NT2/D1 (cell line): ENCODE results near the gene KLHL3.

Experiments used
- DNase-seq: peaks from one replicate; pipeline ENCODE4 v3.0.0-alpha.2; 2011; ENCODE audit warnings: low read depth, low spot score
- H3K27me3 ChIP-seq: 2 replicates; pipeline ENCODE4 v1.6.0; 2011; ENCODE audit warnings: mild to moderate bottlenecking; ENCODE audit not compliant: insufficient read length, insufficient read depth
- H3K36me3 ChIP-seq: 2 replicates; pipeline ENCODE4 v1.6.1; 2011; ENCODE audit warnings: mild to moderate bottlenecking, low read length, mixed read lengths; ENCODE audit not compliant: insufficient read depth, insufficient read length
- H3K4me1 ChIP-seq: 2 replicates; pipeline ENCODE4 v1.5.1; 2011; ENCODE audit not compliant: insufficient read depth, insufficient read length
- H3K4me3 ChIP-seq: 2 replicates; pipeline ENCODE4 v1.5.1; 2011; ENCODE audit warnings: low read depth; ENCODE audit not compliant: insufficient read length
- H3K9ac ChIP-seq: 2 replicates; pipeline ENCODE4 v1.6.0; 2011; ENCODE audit warnings: low read depth; ENCODE audit not compliant: insufficient read length
- H3K9me3 ChIP-seq: 2 replicates; pipeline ENCODE4 v1.5.1; 2011; ENCODE audit warnings: mild to moderate bottlenecking, low read length; ENCODE audit not compliant: insufficient read depth
- SUZ12 ChIP-seq: IDR thresholded peaks from 2 replicates; pipeline ENCODE4 v1.6.1; 2011; ENCODE audit not compliant: insufficient read length, insufficient read depth; ENCODE audit errors: extremely low read depth
- YY1 ChIP-seq: IDR thresholded peaks from 2 replicates; pipeline ENCODE4 v1.6.1; 2011; ENCODE audit not compliant: insufficient read length, insufficient read depth
- ZNF274 ChIP-seq: IDR thresholded peaks from 2 replicates; pipeline ENCODE4 v1.6.1; 2011; ENCODE audit warnings: mild to moderate bottlenecking, low read depth, low read length

KLHL3 gene

DNA sequence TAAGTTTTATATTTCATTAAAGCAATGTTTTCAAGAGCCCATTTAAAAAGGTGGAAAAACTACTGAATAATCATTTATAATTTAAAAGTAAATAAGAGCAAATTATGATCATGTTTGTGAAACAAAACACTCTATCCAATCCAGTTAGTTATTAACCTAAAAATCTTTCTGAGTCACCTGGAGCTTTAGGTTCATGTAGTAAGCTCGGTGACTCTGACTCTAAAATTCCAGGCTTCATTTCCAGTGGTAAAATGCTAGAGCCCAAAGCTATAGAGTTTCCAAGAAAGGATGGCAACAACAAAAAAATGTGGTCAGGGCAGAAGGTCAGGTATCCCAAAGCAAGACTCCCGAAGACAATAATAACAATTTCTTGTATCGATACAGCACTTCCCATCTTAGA lies 160.7 kb downstream of the KLHL3 start:
- no peaks in the 10 kb centered on the region for H3K27me3 ChIP-seq
- H3K9ac ChIP-seq, result no peak overlapping the region
- TF ChIP-seq SUZ12 (no peak), YY1 (no peak), ZNF274 (no peak)
- no peaks in the 10 kb centered on the region for H3K36me3 ChIP-seq
- H3K9me3 ChIP-seq, result no peaks in the 10 kb centered on the region
- DNase-seq, result no peak
- H3K4me3 ChIP-seq, result no peak overlapping the region
- peaks cover 2% of the 10 kb centered on the region for H3K4me1 ChIP-seq

DNA sequence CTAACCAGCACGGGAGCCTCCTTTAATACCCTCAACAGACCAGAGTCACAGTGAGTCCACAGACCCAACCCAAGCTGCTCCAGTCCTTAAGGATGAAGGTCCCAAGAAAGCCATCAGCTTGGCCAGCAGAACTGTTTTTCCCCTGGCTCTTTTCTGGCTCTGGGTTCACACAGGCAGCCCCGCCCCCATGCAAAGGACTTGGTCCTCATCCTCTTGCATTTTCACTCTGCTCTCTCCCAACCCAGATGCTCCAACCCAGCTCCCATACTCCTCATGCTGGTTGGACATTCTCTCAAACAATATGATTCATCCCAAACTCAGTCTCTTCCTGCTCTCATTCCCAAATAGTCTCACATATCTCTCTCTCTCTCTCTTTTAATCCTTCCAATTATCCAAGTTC lies 162.5 kb downstream of the KLHL3 start:
- H3K36me3 ChIP-seq, result no peaks in the 10 kb centered on the region
- no peaks in the 10 kb centered on the region for H3K27me3 ChIP-seq
- DNase-seq, result no peak
- H3K9me3 ChIP-seq, result no peaks in the 10 kb centered on the region
- H3K4me1 ChIP-seq, result peaks cover 2% of the 10 kb centered on the region
- H3K4me3 ChIP-seq, result no peak overlapping the region
- TF ChIP-seq YY1, result no peak
- TF ChIP-seq SUZ12, result no peak
- TF ChIP-seq ZNF274, result no peak
- H3K9ac ChIP-seq, result no peak overlapping the region

DNA sequence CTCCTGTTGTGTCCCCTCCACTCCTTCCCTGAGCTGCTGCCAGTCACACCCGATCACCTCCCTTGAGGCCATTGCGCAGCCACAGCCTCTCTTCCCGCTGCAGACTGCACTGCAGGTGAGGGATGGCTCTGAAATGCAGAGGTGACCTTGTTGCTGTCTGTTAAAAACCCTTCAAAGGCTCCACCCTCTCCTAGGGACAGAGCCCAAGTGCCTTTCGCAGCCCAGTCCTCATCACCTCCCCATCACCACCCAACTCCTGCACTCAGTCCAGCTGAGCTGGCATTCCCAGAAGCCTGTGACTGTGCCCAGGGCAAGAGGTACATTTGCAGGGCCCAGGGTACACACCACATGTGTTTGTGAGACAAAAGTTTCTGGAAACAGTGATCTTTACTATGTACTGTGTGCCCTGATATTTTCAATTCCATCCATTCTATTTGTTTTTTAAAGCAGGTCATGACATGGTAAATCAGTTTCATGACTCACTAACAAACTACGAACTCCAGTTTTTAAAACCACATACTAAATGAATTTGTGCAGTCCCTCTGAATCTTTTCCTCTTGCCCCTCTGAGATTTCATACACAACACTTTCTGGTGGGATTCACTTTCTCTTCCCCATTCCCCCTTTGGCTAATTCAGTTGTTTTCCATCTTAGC lies 163.7 kb downstream of the KLHL3 start:
- no peaks in the 10 kb centered on the region for H3K9me3 ChIP-seq
- H3K4me1 ChIP-seq, result peaks cover 2% of the 10 kb centered on the region
- H3K36me3 ChIP-seq, result no peaks in the 10 kb centered on the region
- TF ChIP-seq SUZ12, result no peak
- TF ChIP-seq ZNF274, result no peak
- TF ChIP-seq YY1, result no peak
- no peak overlapping the region for H3K9ac ChIP-seq
- DNase-seq, result no peak
- no peak overlapping the region for H3K4me3 ChIP-seq
- no peaks in the 10 kb centered on the region for H3K27me3 ChIP-seq

DNA sequence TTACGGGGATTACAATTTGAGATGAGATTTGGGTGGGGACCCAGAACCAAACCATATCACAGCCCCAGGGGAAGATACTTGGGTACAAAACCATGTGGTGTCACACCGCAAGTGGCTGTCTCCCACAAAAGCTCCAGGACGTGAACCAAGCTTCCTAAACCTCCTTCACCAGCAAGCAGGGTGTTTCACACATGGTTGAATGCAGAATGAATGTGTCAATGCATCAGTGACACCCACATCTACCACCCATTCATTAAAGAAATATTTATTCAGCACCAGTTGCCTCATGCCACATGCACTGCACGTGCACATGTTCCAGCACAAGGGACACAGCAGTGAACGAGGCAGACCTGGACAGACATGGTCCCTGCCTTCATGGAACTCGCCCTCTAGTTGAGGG lies 165.8 kb downstream of the KLHL3 start:
- TF ChIP-seq SUZ12 (no peak), YY1 (no peak), ZNF274 (no peak)
- H3K9ac ChIP-seq, result no peak overlapping the region
- no peaks in the 10 kb centered on the region for H3K36me3 ChIP-seq
- no peak overlapping the region for H3K4me3 ChIP-seq
- H3K4me1 ChIP-seq, result peaks cover 5% of the 10 kb centered on the region
- H3K27me3 ChIP-seq, result no peaks in the 10 kb centered on the region
- no peaks in the 10 kb centered on the region for H3K9me3 ChIP-seq
- no peak for DNase-seq
